Measurements from ENCODE around the gene IL5.

- TF ChIP-seq EZH2phosphoT487 (conservative IDR thresholded peaks at IDR 0.05; ENCODE audit: low read length) = no peak
- TF ChIP-seq CTCF (IDR thresholded peaks at IDR 0.05; ENCODE audit: insufficient read depth, low read length, poor library complexity, severe bottlenecking) = no peak
Measured at GRCh38 chr5:132503244-132503643, 40.1 kb downstream of the IL5 start.

Data from SU-DHL-6 (cell line).